Limb (tissue), 2 donors: ENCODE measurements around the gene STMN3.
"Not testable (repeated sequence)": the region's sequence is repeated elsewhere in the genome, so short reads cannot be mapped to it uniquely, and the experiment has no call there.

Experiments
- DNase-seq, 2 donors: peaks; one replicate each; pipeline ENCODE4 v3.0.0-alpha.2; 2016; ENCODE audit errors: extremely low spot score in 2 of 2

Gene STMN3

DNA sequence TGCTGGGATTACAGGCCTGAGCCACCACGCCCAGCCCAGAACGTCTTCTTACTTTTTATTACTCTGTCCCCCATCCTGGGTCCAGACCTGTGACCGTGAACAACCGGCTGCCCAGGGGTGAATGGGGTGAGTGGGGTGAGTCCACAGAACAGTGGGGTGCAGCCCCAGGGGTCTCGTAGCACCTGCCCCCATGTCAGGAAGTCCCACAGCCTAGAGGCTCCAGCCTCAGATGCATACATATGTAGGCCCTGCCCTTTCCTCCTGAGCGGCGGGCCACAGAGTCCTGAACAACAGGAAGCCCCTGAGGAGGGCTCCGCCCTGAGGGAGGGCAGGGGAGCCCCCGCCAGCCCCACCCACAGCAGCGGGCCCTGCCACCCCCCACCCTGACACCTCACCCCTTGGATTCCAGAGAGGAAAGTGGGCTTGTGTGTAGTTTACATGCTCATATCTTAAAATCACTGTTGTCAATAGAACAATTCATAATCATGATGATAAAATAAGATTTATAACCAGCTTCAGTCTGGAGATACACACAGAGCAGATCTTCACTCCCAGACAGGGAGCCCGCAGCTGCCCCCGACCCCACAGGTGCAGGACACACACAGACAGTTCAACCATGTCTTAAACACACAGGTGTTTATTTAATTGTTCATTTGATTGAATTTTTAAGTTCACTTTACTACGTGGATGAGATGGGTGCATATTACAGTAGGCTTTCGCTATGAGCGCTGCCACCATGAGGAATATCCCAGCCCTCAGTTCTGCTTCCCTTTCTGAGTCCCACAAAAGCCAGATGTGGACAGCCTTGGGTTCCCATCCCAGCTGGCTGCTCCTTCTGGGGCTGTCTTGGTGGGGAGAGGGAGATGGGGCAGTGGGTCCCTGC lies 13.9 kb downstream of the STMN3 start:
- DNase-seq: no peak

DNA sequence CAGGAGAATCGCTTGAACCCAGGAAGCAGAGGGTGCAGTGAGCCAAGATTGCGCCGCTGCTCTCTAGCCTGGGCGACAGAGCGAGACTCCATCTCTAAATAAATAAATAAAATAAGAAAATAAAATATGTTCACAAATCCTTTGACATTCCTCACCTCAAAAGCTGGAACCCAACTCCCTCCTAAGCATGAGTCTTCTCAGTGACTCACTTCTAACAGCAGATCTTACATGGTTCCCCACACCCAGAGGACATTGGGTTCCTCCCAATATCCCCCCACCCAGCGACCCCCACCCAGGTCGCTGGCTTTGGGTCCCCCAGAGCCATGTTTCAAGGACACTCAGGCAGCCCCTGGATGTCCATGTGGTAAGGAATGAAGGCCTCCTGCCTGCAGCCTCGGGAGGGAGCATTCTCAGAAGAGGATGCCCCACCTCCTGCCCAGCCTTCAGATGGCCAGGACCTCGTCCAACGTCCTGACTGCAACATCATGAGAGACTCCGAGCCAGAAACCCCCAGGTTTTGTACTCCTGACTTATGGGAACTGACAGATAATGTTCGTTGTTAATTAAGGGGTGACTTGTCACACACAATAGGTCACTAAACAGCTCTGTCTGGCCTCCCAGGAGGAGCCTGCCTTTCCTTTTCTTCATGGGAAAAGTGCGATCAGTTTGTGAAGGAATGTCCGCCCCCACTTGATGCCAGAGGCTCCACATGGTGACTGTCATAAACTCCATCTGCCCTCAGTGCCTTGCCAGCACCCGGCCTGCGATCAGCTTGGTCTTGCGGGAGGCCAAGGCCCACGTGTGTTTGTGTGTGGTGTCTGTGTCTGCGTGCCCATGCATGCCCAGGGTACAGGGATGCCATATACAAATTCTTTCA lies 16.2 kb downstream of the STMN3 start:
- DNase-seq: no peak

DNA sequence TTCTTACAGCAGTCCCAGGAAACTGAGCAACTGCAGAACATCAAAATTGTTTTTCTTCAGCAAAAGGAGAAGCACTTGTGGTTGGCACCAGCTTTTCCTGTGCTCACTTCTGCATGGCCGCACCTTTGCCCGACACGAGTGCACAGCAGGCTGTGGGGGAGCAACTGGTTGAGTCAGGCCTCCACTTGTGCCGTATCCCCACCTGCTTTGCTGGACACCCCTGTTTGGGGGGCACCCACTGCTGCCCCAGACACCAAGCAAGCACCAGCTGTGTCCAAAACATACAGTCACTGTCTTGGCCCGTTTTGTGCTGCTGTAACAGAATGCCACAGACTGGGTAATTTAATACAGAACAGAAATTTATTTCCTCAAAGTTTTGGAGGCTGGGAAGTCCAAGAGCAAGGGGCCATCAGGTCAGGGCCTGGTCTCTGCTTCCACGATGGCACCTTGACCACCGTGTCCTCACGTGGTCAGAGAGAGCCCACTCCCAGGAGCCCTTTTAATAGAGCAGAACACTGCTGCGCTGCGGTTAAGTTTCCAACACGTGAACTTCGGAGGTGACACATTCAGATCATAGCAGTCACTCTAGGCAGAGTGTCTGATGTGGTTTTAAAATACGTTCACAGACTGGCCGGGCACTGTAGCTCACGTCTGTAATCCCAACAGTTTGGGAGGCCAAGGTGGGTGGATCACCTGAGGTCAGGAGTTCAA lies 17.6 kb downstream of the STMN3 start:
- DNase-seq: no peak

DNA sequence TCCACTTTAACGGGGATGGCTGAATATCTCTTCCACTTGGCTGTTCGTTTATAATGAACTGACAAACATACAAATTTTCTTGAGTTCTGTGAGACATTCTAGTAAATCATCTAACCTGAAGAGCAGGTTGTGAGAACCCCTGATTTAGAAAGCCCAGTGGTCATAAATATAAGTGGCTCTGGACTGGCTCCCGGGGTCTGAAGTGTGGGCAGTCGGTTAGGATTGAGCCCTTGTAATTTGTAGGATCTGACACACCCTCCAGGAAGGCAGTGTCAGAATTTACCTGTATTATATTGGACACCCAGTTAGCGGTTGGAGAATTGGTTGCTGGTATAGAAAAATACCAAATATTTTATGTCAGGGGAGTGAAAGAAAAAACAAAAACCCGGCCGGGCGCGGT lies 19.5 kb downstream of the STMN3 start:
- no peak for DNase-seq

DNA sequence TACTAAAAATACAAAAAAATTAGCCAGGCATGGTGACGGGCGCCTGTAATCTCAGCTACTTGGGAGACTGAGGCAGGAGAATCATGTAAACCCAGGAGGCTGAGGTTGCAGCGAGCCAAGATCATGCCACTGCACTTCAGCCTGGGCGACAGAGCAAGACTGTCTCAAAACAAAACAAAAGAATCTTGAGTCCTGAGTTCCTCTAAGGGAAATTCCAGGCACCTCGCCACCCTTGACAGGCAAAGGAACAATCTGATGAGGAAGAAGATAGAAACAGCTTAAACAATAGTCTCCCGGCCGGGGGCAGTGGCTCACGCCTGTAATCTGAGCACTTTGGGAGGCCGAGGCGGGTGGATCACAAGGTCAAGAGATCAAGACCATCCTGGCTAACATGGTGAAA lies 21.8 kb downstream of the STMN3 start:
- not testable (repeated sequence) for DNase-seq

DNA sequence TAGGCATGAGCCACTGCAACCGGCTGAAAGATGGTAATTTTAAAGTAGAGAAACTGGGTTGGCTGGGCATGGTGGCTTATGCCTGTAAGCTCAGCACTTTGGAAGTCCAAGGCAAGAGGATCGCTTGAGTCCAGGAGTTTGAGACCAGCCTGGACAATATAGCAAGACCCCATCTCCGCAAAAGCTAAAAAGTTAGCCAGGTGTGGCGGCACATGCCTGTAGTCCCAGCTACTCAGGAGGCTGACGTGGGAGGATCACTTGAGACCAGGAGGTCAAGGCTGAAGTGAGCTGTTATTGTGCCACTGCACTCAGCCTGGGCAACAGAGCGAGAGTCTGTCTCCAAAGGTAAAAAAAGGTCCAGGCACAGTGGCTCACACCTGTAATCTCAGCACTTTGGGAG lies 22.3 kb downstream of the STMN3 start:
- not testable (repeated sequence) for DNase-seq

DNA sequence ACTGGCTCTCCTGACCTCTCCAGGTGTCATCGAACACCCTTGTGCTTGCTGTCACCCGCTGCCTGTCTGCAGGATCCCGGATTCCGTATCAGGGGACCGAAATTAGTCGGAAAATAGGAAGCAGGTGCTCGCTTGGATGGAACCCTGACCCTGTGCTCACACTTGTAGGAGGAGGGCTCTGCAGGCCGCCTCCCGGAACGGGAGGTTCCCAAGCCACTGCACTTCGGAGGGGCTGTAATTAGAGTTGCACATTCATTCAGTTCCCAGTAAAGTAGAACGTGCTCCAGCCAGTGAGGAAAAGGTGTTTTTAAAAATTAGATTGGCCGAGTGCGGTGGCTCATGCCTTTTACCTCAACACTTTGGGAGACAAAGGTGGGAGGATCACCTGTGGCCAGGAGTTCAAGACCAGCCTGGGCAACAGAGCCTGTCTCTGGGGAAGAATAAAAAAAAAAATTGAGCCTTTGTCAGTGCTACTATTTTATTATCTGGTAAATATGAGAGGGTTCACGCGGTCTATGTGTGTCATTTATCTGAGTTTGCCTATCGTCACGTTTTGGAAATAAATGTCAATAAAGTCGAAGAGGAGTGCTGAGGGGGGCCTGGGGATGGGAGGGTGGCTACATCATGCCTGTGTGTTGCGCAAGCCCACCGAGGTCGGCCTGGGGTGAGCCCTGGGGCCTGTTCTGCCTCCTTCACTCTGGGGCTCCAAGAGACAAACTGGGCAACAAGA lies 24.8 kb downstream of the STMN3 start:
- peak; percentile 59 to 64 for DNase-seq

DNA sequence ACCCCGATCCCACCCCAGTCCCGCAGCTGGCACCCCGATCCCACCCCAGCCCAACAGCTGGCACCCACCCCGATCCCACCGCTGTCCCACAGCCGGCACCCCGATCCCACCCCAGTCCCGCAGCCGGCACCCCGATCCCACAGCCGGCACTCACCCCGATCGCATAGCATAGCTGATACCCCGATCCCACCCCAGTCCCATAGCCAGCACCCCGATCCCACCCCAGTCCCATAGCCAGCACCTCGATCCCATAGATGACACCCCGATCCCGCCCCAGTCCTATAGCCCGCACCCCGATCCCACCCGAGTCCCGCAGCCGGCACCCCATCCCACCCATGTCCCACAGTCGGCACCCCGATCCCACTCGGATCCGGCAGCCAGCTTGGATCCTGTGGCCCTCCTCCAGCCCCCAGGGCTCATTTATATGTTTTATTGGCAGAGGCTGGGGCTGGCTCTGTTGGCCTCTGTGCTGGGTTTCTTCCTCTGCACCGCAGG lies 25.4 kb downstream of the STMN3 start:
- DNase-seq: peak in 1 of 2 donors; percentile 44

DNA sequence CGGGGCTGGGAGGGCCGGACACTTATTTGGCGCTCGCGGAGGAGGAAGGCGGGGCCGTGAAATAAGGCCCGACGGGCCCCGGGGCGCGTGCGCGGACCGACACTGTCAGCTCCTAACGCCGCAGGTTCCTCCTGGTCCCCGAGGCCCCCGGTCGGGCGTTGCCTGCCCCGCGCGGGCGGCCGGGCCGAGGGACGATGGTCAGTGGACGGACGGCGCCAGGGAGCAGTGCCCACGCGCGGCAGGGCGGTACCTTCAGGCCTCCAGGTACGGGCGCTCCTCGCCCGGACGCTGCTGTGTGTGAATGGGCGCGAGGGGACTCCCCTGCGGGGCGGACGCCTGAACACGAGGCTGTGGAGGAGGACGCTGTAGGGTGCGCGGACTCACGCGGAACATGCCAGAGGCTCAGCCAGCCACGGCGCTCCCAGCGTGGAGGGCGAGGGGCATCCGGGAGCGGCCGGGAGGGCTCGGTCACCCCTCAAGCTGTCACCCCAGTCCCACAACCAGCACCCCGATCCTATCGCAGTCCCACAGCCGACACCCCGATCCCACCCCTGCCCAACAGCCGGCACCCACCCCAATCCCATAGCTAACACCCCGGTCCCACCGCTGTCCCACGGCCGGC lies 26.0 kb downstream of the STMN3 start:
- peak; percentile 94 to 97 for DNase-seq

DNA sequence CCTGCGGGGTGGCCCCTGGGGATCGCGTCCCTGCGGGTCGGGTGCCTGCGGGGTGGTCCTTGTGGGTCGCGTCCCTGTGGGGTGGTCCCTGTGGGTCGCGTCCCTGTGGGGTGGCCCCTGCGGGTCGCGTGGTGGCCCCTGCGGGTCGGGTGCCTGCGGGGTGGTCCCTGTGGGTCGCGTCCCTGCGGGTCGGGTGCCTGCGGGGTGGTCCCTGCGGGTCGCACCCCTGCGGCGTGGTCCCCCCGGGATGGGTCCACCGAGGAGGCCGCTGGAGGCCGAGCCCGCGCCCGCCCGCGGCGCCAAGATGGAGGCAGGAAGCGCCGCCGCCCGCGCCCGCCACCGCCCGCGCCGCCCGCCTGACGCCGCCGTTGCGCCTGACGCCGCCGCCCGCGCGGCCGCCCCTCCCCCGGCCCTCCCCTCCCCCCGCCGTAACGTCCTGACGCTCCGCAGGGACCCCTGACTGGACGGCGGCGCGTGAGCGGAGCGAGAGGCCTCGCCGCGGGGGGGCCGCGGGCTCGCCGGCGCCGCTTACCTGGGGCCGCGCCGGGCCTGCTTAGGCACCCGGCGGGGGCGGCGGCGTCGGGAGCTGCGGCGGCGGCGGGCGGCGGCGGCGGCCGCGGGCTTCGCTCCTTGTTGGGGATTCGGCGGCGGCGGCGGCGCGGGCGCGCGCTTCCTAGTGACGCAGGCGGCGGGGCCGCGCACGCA lies 26.6 kb downstream of the STMN3 start, which contains the start of gene GMEB2:
Gene GMEB2, minus strand, starts transcription at position 678 of the 705 bp plus-strand sequence. CDS start 7,704 bp downstream, outside the sequence.
- DNase-seq: peak; percentile 65 to 92

DNA sequence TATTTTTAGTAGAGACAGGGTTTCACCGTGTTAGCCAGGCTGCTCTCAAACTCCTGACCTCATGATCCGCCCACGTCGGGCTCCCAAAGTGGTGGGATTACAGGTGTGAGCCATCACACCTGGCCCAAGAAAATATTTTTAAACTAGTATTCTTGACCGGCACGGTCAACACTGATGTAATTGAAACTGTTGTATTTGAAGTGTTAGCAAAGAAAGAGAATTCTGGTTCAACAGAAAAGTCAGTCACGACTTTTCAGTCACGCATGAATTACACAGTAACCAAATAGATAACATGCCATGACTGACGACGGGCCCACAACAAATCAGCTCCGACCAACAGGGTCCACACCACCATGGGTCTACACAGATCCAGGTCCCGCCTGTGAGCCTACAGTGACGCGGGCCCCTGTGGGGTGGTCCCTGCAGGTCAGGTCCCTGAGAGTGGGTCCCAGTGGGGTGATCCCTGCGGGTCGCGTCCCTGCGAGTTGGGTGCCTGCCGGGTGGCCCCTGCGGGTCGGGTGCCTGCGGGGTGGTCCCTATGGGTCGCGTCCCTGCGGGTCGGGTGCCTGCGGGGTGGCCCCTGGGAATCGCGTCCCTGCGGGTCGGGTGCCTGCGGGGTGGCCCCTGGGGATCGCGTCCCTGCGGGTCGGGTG lies 27.3 kb downstream of the STMN3 start:
- DNase-seq: peak in 1 of 2 donors; percentile 67

DNA sequence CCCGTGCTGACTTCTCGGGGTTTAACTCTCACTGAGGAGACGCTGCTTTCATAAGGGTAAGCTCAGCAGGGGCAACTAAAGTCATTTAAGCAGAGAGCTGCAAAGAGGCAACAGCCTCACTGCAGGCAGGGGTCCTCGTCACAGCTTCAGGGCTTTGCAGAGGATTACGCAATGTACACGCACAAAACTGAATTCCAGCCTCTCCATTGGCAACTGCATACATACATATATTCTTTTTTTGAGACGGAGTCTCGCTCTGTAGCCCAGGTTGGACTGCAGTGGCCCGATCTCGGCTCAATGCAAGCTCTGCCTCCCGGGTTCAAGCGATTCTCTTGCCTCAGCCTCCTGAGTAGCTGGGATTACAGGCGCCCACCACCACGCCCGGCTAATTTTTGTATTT lies 28.7 kb downstream of the STMN3 start:
- DNase-seq: no peak

DNA sequence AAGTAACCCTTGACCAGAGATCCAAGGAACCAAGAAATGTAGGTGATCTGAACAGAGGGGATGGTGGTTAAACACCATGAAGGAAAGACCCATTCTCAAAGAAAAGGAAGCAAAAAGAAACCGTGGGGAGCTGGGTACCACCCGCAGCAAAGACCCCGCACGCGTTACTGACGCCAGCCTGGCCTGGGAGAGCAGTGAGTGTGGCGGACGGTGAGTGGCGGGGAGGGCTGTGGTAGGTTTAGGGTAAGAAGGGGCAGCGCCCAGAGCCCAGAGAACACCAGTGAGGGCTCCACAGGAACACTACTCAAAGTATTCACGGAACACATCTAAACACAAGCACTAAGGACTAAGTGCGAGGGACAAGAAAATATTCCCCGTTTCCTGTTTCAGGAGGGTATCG lies 30.5 kb downstream of the STMN3 start:
- no peak for DNase-seq

DNA sequence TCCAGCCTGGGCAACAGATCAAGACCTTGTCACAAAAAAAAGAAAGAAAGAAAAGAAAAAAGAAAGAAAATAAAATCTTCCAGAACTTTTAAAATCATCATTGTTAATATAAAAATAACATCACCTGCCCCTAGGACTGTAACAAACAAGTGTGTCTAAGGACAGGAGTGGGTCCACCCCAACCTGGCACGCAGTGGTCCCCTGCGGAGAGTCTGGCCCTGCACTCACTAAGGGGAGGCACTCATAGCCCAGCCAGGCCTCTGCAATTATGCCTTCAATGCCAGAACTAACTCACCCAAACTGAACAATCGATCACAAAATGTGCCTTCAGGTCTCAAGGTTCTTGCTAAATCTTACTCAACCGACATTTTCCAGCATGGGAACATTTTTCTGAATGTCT lies 31.1 kb downstream of the STMN3 start:
- no peak for DNase-seq

DNA sequence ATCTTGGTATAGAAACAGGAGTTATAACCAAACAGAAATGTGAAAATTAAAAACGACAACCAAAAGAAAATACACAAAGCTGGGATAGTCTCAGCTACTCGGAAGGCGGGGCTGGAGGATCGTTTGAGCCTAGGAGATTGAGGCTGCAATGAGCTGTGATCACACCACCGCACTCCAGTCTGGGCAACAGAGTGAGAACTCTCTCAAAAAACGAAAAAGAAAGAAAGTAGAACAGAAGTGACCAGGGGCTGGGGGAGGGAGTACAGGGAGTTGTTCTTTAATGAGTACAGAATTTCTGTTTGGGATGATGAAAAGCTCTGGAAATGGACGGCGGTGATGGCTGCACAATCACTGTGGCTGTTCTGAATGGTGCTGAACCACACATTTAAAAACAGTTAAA lies 32.2 kb downstream of the STMN3 start:
- no peak for DNase-seq

DNA sequence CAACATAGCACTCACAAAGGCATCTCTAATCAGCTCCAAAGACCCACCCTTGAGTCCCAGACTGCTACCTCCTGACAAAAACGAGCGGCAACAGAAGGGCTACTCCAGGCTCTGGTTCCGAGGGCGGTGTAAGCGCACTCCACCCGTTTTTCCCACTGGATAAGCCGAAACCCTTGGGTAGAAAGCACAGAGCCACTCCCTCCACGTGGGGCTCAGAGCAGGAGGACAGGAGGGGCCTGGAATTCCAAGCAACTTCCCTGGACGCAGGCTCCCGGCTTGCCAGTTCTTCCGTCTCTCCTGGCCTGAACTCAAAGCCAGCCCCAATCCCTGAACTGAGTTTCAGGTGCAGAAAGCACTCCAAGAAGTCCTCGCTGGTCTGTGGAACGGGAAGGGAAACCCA lies 33.7 kb downstream of the STMN3 start:
- DNase-seq: no peak

DNA sequence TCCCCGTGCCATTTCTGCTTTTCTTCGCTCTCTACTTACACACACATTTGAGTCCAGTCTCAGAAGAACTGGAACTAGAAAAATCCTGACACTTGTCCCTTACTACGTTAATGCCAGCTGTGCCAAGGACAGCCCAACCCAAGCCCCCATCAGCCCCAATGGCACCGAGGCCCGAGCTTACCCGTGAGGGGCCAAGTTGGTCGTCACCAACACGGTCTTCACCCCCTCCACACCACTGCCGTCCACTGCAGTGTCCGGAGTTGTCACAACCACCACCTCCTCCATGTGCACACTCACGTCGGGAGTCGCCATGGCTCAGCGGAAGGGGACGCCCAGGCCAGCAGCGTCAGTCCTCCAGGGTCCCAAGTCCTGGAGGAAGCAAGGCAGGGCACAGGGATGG lies 34.1 kb downstream of the STMN3 start:
- no peak for DNase-seq

DNA sequence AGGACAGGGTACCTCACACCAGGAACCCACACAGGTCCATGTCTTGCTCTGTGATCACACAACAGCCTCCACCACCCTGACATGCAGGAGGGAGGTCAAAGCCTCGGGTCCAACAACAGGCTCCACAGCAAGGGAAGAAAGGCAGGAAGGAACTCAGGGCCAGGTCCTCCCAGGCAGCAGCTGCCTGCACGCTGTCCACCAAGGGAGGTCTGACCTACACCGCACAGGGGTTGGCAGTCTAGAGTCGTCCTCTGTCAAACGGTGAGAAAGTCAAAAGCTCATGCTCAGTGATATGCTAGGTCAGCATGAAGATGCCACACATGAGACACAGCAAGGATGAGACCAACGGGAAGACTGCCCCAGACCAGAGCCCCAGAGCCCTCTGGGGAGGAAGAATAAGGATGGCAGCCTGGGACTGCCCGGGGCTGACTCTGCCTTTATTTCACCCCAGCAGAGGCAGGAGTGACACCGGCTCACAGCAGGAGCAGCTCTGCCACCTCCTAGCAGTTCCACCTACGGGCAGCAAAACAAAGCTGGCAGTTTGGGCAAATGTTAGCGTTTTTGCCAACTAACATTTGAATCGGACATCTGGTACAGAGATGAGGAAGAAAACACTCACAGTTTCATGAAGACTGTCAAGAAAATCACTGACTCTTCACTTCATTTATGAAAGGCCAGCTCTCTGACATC lies 34.8 kb downstream of the STMN3 start:
- DNase-seq: no peak

DNA sequence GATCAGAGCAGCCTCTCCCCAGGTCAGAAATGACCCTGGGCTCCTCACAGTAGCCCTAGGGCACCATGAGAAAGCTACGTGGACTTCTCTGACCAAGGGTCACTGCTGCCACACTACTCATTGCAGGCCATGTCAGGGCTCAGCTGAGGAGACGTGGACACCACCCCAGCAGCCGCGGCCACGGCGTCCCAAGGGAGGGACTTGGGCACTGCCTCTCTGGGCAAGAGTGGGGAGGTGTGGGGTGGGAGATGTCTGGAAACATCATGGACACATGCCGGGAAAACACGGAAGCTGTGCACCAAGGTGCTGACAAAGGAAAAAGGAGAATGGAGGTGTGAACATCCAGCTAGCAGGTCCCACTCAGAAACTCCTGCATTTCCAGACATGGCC lies 35.4 kb downstream of the STMN3 start:
- DNase-seq: no peak
